HCT116 (cell line): ENCODE data around the gene COL12A1. TPM values are rescaled to one million over a fixed set of nuclear protein-coding genes. Genes with fewer than 3 reads are reported as not detected.

Source experiments
- ATAC-seq: fragments of 200-7000 bp; cut with Tn5 transposase; 2 replicates; pipeline ENCODE4 v1.9.1; 2020; ENCODE audit warnings: mild to moderate bottlenecking, moderate library complexity
- BruUV-seq: library from RNA; stranded (reverse); fragments of 400-500 nt; replicated peaks from 2 replicates; lab custom pipeline; 2021; lab: Mats Ljungman, UMichigan
- CTCF ChIA-PET: fragments of 300-600 bp; sonication (Branson Sonifier 250); formaldehyde crosslinking; loops from one replicate; lab custom pipeline; 2021; ENCODE audit warnings: antibody characterized with exemption; lab: Charles Lee
- POLR2A ChIA-PET: fragments of 300-600, 350-600 bp; sonication (Branson Sonifier 250); formaldehyde crosslinking; loops from one replicate; lab custom pipeline; 2021; ENCODE audit warnings: antibody characterized with exemption; lab: Charles Lee
- RAD21 ChIA-PET, 2 experiments: fragments of 300-600 bp; sonication (Branson Sonifier 250); formaldehyde crosslinking; loops; one replicate each; lab custom pipeline; 2023; ENCODE audit warnings: low total read pairs in 2 of 2; ENCODE audit not compliant: uncharacterized antibody in 2 of 2, unreplicated experiment in 2 of 2, low non-redundant PET in 1 of 2; lab: Charles Lee
- DNase-seq: peaks from one replicate; pipeline ENCODE4 v3.0.0-alpha.2; 2010; ENCODE audit warnings: low read depth, low spot score
- H2AFZ ChIP-seq: fragments of 200-600 bp; shearing (Covaris generic), sonication (generic); 2 replicates; pipeline ENCODE4 v1.6.1; 2017; ENCODE audit warnings: low read depth, mixed run types, mixed read lengths, antibody characterized with exemption, low read length; ENCODE audit not compliant: poor library complexity, severe bottlenecking
- H3K27ac ChIP-seq: 2 replicates; pipeline ENCODE4 v1.5.1; 2012; ENCODE audit warnings: low read depth, low read length
- H3K27me3 ChIP-seq: fragments of 200-600 bp; sonication (generic); 2 replicates; pipeline ENCODE4 v1.6.1; 2016; ENCODE audit warnings: mixed run types, low read length, mixed read lengths; ENCODE audit not compliant: insufficient read depth
- H3K36me3 ChIP-seq, 2 experiments: fragments of 200-500 bp in 1 of 2; fragments of 200-600 bp in 1 of 2; sonication (Bioruptor generic) in 1 of 2; sonication (generic) in 1 of 2; 2 replicates each; pipeline versions ENCODE4 v1.5.1 to v1.6.1; 2014 to 2016; ENCODE audit warnings: low read length in 2 of 2, inconsistent platforms in 1 of 2, mixed read lengths in 1 of 2, mixed run types in 1 of 2; ENCODE audit not compliant: insufficient read depth in 2 of 2, control insufficient read depth in 1 of 2
- H3K4me1 ChIP-seq, 2 experiments: fragments of 200-600 bp in 1 of 2; sonication (generic) in 1 of 2; 2 replicates each; pipeline versions ENCODE4 v1.5.1 to v1.6.1; 2012 to 2017; ENCODE audit warnings: low read length in 2 of 2, inconsistent platforms in 1 of 2, mild to moderate bottlenecking in 1 of 2, mixed read lengths in 1 of 2, mixed run types in 1 of 2, moderate library complexity in 1 of 2; ENCODE audit not compliant: insufficient read depth in 2 of 2, control insufficient read depth in 1 of 2
- H3K4me2 ChIP-seq: fragments of 200-600 bp; sonication (generic); 2 replicates; pipeline ENCODE4 v1.6.1; 2017; ENCODE audit warnings: mixed run types, low read length, mixed read lengths
- H3K4me3 ChIP-seq, 2 experiments: fragments of 200-600 bp in 1 of 2; sonication (generic) in 1 of 2; replicated peaks in 1 of 2; 2 replicates each; pipeline ENCODE4 v1.5.1; 2011 to 2016; ENCODE audit warnings: low read length in 2 of 2, control low read depth in 1 of 2, low read depth in 1 of 2, mild to moderate bottlenecking in 1 of 2, mixed read lengths in 1 of 2, mixed run types in 1 of 2
- H3K79me2 ChIP-seq: fragments of 200-600 bp; sonication (generic); 2 replicates; pipeline ENCODE4 v1.6.1; 2017; ENCODE audit warnings: mild to moderate bottlenecking, mixed run types, low read length, moderate library complexity, mixed read lengths; ENCODE audit not compliant: insufficient read depth
- H3K9ac ChIP-seq: fragments of 200-600 bp; sonication (generic); 2 replicates; pipeline ENCODE4 v1.6.1; 2016; ENCODE audit warnings: low read length, mixed read lengths
- H3K9me2 ChIP-seq: fragments of 200-600 bp; sonication (generic), shearing (Covaris generic); 2 replicates; pipeline ENCODE4 v1.6.1; 2017; ENCODE audit warnings: mixed run types, mild to moderate bottlenecking, moderate library complexity; ENCODE audit not compliant: insufficient read depth
- H3K9me3 ChIP-seq, 2 experiments: fragments of 200-500 bp in 1 of 2; fragments of 200-600 bp in 1 of 2; sonication (Bioruptor generic) in 1 of 2; sonication (generic) in 1 of 2; 2 replicates each; pipeline ENCODE4 v1.6.1; 2014 to 2017; ENCODE audit warnings: low read length in 2 of 2, mixed read lengths in 2 of 2, inconsistent platforms in 1 of 2, low read depth in 1 of 2, mild to moderate bottlenecking in 1 of 2, mixed run types in 1 of 2, moderate library complexity in 1 of 2; ENCODE audit not compliant: control insufficient read depth in 1 of 2, insufficient read depth in 1 of 2
- H4K20me1 ChIP-seq: fragments of 200-600 bp; sonication (generic), shearing (Covaris generic); 2 replicates; pipeline ENCODE4 v1.6.1; 2017; ENCODE audit warnings: mixed run types, mild to moderate bottlenecking, moderate library complexity; ENCODE audit not compliant: insufficient read depth
- FOSL1 ChIP-seq: IDR thresholded peaks from 2 replicates; pipeline ENCODE4 v1.6.1; 2012; ENCODE audit warnings: low read depth
- POLR2AphosphoS5 ChIP-seq: IDR thresholded peaks from 2 replicates; pipeline ENCODE4 v1.6.1; 2011; ENCODE audit warnings: mild to moderate bottlenecking, low read depth, low read length, moderate library complexity
- RAD21 ChIP-seq: IDR thresholded peaks from 2 replicates; pipeline ENCODE4 v1.6.1; 2012; ENCODE audit warnings: low read depth, mild to moderate bottlenecking
- SIN3A ChIP-seq: IDR thresholded peaks from 2 replicates; pipeline ENCODE4 v1.6.1; 2012; ENCODE audit warnings: low read depth
- TCF7L2 ChIP-seq: IDR thresholded peaks from 2 replicates; pipeline ENCODE4 v1.7.0; 2011; ENCODE audit warnings: borderline replicate concordance, inconsistent platforms; ENCODE audit not compliant: insufficient read depth, insufficient read length; ENCODE audit errors: extremely low read depth
- ZFX ChIP-seq: fragments of 450-650 bp; IDR thresholded peaks from 2 replicates; pipeline ENCODE4 v1.6.1; 2017
- intact Hi-C: fragments of 100-400 bp; cut with micrococcal nuclease; formaldehyde crosslinking; loops from 2 replicates; pipeline ENCODE4 v1.10.0; 2022
- total RNA-seq: library from RNA; stranded (reverse); gene quantifications from one replicate; pipeline ENCODE4 v1.2.1, GENCODE V29; 2021; ENCODE audit not compliant: unreplicated experiment
- TF ChIP-seq, protein P1 (sequence below): IDR thresholded peaks from 2 replicates; pipeline ENCODE4 v1.6.1; 2012; ENCODE audit warnings: low read depth
- TF ChIP-seq, protein P2 (sequence below), 3 experiments: fragments of 200-600 bp in 1 of 3; sonication (generic) in 1 of 3; IDR thresholded peaks in 2 of 3; conservative IDR thresholded peaks in 1 of 3; 2 replicates each; pipeline ENCODE4 v1.5.1; 2012 to 2017; ENCODE audit warnings: low read depth in 2 of 3, low read length in 2 of 3, antibody characterized with exemption in 1 of 3, borderline replicate concordance in 1 of 3, control low read depth in 1 of 3, mild to moderate bottlenecking in 1 of 3, mixed read lengths in 1 of 3, mixed run types in 1 of 3, moderate library complexity in 1 of 3; ENCODE audit not compliant: insufficient read depth in 1 of 3
- TF ChIP-seq, protein P3 (sequence below): IDR thresholded peaks from 2 replicates; pipeline ENCODE4 v1.6.1; 2012

COL12A1 gene
- total RNA-seq, 1 experiment from 2014 or later, result 23.5 TPM

DNA sequence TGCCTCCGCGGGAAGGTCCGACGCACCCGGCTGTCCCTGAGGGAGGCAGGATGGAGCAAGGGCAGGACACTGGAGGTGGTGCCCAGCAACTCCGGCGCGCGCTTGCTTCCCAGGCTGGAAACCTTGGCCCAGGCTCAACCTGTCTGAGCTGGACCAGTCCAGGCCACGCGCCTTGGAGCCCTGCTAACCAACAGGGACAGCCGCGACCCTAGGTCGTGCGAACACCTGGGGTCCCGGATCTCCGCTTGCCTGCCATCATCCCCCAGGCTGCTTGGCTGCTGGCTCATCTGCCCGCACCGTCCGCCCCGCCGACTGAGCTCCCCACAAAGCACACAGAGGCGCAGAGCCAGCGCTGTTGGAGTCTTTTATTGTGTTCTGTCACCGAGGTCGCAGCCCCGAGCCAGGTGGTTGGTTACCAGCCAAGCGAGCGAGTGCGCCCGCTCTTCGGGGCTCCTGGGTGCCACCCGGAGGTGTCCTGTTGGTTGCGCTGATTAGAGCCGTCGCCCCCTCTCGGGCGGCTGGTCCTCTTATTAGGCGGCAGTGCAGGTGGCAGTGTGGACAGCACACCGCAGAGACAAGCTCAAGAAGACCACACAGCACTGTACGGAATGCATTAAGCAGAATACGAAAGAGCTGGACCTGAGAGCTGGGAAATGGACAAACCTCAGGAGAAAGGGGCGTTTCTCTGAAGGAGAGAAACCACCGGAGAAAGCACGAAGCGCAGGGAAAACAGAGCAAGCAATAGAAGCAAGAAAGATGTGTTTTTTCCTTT, 3.8 kb downstream of the COL12A1 start:
- CTCF ChIA-PET, result interaction anchor here (1.0 to 3.9 kb wide), 3 partner anchors 9 to 793 kb away, joined by 3 to 25 read pairs (median 8); no protein-coding TSS in a partner anchor
- Histone ChIP-seq H2AFZ (no peak overlapping the region), H3K36me3 (no peaks in the 10 kb centered on the region), H3K79me2 (peaks cover 81% of the 10 kb centered on the region), H3K9me2 (no peaks in the 10 kb centered on the region), H3K9me3 (no peaks in the 10 kb centered on the region), H3K27me3 (no peaks in the 10 kb centered on the region), H3K4me3 (peak overlapping the region; percentile 55 to 59), H3K9ac (peak overlapping the region; percentile 81), H3K4me1 (peaks cover 32 to 65% of the 10 kb centered on the region in 2 experiments), H3K27ac (peak overlapping the region; percentile 76), H4K20me1 (no peaks in the 10 kb centered on the region), H3K4me2 (peak overlapping the region; percentile 87)
- RAD21 ChIA-PET, result interaction anchor here in 1 of 2 experiments (0.9 kb wide), 1 partner anchor 794 kb away, joined by 3 read pairs; no protein-coding TSS in a partner anchor
- POLR2A ChIA-PET, result interaction anchor here (0.6 kb wide), 1 partner anchor 1595 kb away, joined by 4 read pairs; no protein-coding TSS in a partner anchor
- TF ChIP-seq POLR2AphosphoS5 (peak; percentile 23; the same call in 1 of the 2 replicates), RAD21 (peak; percentile 34), TCF7L2 (no peak), SIN3A (peak; percentile 36; the same call in 1 of the 2 replicates), ZFX (no peak), FOSL1 (no peak)
- TF ChIP-seq, protein P1, sequence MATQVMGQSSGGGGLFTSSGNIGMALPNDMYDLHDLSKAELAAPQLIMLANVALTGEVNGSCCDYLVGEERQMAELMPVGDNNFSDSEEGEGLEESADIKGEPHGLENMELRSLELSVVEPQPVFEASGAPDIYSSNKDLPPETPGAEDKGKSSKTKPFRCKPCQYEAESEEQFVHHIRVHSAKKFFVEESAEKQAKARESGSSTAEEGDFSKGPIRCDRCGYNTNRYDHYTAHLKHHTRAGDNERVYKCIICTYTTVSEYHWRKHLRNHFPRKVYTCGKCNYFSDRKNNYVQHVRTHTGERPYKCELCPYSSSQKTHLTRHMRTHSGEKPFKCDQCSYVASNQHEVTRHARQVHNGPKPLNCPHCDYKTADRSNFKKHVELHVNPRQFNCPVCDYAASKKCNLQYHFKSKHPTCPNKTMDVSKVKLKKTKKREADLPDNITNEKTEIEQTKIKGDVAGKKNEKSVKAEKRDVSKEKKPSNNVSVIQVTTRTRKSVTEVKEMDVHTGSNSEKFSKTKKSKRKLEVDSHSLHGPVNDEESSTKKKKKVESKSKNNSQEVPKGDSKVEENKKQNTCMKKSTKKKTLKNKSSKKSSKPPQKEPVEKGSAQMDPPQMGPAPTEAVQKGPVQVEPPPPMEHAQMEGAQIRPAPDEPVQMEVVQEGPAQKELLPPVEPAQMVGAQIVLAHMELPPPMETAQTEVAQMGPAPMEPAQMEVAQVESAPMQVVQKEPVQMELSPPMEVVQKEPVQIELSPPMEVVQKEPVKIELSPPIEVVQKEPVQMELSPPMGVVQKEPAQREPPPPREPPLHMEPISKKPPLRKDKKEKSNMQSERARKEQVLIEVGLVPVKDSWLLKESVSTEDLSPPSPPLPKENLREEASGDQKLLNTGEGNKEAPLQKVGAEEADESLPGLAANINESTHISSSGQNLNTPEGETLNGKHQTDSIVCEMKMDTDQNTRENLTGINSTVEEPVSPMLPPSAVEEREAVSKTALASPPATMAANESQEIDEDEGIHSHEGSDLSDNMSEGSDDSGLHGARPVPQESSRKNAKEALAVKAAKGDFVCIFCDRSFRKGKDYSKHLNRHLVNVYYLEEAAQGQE, result no peak
- TF ChIP-seq, protein P2, sequence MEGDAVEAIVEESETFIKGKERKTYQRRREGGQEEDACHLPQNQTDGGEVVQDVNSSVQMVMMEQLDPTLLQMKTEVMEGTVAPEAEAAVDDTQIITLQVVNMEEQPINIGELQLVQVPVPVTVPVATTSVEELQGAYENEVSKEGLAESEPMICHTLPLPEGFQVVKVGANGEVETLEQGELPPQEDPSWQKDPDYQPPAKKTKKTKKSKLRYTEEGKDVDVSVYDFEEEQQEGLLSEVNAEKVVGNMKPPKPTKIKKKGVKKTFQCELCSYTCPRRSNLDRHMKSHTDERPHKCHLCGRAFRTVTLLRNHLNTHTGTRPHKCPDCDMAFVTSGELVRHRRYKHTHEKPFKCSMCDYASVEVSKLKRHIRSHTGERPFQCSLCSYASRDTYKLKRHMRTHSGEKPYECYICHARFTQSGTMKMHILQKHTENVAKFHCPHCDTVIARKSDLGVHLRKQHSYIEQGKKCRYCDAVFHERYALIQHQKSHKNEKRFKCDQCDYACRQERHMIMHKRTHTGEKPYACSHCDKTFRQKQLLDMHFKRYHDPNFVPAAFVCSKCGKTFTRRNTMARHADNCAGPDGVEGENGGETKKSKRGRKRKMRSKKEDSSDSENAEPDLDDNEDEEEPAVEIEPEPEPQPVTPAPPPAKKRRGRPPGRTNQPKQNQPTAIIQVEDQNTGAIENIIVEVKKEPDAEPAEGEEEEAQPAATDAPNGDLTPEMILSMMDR (IDR thresholded peaks at IDR 0.05 in 2 of 3, conservative IDR thresholded peaks at IDR 0.05 in 1 of 3; ENCODE audit: borderline replicate concordance in 1 of 3, insufficient read depth in 1 of 3, low read depth in 2 of 3, low read length in 2 of 3), result peak in 2 of 3 experiments; percentile 18 to 42; a peak in 2 of 6 replicates
- TF ChIP-seq, protein P3, sequence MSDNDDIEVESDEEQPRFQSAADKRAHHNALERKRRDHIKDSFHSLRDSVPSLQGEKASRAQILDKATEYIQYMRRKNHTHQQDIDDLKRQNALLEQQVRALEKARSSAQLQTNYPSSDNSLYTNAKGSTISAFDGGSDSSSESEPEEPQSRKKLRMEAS, result 0 out of 2 replicates have a peak, but pooled peaks have one; percentile 21
- DNase-seq, result no peak
- intact Hi-C loops, result loop anchor here (10.0 kb wide), 1 partner anchor 627 kb away; no protein-coding TSS in a partner anchor
- BruUV-seq, result no TSS peak
- ATAC-seq, result peak; percentile 38
